Effector CD4-positive, alpha-beta T cell (primary cell): ENCODE results near the gene C3orf80.
"Not testable (repeated sequence)": the region's sequence is repeated elsewhere in the genome, so short reads cannot be mapped to it uniquely, and the experiment has no call there.

Experiments used
- DNase-seq: peaks from one replicate; pipeline ENCODE4 v3.0.0-alpha.2; 2020

Gene C3orf80

DNA sequence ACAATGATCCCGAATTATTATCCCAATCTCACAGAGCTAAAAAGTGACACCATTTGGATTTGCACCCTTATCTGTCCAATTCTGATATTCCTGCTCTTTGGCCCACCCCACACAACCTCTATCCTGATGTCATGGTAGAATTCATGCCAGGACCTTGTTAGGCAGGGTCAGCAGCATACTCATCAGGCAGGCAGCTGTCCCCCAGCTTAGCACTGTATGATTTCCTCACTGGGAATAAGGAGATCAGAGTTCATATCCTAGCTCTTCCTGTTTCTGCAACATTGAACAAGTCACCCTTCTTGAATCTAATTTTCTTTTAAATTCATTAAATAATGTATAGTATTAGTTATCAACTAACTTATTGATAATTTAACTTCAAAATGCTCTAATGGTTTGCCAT lies 12.0 kb upstream of the C3orf80 start:
- DNase-seq, result no peak

DNA sequence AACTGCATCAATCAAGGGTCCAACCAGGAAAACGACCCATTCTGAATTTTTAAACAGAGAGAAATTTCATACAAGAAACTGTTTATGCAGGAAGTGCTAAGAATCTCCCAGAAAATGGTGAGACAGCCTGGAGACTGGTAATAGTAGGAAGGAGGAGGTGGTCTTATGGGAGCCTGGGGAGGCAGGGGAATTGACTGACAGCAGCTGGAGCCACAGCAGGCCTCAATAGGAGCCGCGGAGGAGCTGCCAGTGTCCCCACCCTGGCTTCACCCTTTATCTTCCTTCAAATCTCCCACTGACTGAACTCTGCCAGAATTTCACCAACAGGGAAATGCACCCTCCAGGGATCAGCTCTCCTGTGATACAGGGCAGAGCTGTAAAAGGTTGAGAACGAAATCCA lies 7.5 kb upstream of the C3orf80 start:
- no peak for DNase-seq

GRCh38 chr3:160218136-160218535 lies 7.1 kb upstream of the C3orf80 start:
- no peak for DNase-seq

GRCh38 chr3:160220038-160220437 lies 5.2 kb upstream of the C3orf80 start:
- no peak for DNase-seq

GRCh38 chr3:160221019-160221418 lies 4.2 kb upstream of the C3orf80 start:
- DNase-seq, result no peak

GRCh38 chr3:160224256-160224655 lies 966 bp upstream of the C3orf80 start:
- DNase-seq, result no peak

DNA sequence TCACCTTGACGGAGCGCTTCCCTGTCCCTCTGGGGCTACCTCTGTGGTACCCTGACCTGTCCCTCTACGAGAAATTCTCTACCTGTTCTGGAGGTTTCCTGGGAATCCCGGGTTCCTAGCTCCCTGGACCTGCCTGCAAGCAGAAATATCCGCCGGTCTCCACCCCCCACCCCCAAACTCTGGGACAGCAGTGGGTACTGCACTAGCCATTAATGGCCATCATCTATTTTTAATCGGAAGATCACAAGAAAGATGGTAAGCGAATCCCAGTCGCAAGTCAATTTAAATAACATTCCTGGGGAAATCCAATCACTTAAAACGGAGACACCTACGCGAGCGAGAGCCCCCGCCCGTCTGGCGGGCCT lies 429 bp upstream of the C3orf80 start:
- no peak for DNase-seq

DNA sequence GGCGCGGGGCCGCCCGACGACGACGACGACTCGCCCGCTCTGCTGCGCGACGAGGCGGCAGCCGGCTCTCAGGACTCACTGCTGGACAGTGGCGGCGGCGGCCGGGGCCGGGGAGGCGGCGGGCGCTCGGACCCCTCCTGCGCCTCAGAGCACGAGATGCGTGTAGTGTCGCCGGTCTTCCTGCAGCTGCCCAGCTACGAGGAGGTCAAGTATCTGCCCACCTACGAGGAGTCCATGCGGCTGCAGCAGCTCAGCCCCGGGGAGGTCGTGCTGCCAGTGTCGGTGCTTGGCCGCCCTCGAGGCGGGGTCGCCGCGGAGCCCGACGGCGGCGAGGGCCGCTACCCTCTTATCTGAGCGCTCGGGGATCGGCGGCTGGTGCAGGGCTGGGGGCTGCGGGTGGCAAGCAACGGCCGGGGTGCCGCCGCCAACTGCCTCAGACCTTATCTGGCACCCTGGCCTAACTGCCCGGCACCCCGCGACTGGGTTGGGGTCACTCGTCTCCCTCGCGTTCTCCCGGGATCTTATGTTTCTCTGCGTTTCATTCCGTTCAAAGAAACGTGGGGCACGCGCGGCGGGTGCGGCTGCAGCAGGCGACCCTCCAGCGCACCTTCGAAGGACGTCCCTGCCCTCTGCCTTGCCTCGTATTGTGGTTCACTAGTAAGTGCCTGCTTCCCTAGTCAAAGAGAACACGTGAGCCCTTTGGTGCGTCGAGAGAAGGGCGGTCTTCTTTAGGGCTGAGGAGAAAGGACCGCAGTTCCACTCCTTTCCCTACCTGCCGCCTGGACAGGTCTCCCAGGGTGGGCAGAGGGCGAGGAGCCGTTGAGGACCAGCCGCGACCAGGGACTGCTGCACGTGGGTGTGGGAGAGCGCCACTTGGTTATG lies 1.0 kb downstream of the C3orf80 start:
- no peak for DNase-seq

DNA sequence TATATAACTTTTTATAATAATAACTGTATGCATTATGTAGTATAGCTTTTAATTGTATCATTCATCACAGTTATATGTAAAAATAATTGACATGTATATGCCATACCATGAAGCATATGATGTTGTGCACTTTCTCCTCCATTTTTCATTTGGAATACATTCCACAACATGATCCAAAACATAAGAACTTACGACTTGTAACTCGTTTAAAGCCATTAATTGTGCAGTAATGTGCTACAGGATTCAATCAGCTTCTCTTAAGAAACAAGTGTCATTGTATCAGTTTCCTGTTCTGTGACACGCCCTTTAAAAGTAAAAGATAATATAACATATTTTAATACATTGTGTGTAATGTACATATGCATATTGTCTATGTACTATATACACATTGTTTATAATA lies 2.2 kb downstream of the C3orf80 start:
- no peak for DNase-seq

- DNase-seq, result no peak
Measured at GRCh38 chr3:160232014-160232413, 6.8 kb downstream of the C3orf80 start.

GRCh38 chr3:160240719-160241118 lies 15.5 kb downstream of the C3orf80 start:
- not testable (repeated sequence) for DNase-seq

DNA sequence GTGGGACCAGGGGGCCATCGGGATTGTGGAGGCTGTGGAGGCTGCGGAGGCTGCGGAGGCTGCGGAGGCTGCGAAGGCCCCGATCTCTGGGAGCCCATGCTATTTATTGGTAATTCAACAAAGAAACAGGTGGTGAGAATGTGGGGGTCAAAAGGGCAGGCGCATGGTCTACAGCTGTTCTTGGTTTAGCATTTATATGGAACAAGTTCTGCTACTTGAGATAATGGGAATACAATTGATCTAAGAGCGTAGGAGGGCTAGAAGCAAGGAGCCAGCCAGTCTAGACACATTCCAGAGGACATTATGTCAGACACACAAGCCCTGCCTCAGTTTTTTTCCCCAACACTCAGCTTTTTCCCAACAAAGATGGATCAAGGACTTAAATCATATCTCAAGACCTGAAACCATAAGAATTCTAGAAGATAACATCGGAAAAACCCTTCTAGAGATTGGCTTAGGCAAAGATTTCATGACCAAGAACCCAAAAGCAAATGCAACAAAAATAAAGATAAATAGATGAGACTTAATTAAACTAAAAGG lies 20.1 kb downstream of the C3orf80 start:
- no peak for DNase-seq

DNA sequence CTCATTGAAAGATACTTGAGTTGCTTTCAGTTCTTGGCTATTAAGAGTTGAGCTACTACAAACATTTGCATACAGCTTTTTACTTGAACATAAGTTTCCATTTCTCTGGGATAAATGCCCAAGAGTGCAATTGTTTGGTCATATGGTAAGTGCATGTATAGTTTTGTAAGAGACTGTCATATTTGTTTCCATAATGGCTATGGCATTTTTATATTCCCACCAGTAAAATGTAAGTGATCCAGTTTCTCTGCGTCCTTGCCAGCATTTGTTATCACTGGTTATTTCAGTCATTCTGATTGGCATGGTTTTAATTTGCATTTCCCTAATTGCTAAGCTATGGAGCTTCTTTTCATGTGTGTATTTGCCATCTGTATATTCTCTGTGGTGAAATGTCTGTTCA lies 22.5 kb downstream of the C3orf80 start:
- DNase-seq, result no peak

DNA sequence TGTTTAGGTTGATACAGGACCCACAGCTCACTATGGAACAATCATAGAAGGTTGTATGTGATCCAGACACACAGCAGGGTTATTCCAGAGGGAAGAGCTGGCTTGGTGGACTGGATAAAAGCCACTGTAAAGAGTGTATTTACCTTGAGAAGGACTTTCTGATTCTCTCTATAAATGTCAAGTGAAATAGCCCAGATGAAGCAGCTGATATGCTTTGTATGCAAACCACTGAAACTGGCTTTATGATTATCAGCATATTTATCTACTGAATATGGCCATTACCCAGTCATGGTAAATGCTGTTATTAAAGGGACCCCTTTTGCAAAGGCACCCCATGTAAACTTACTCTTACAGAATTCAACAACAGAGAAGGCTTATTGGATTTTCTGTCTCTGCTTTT lies 28.1 kb downstream of the C3orf80 start:
- no peak for DNase-seq

GRCh38 chr3:160257606-160258005 lies 32.4 kb downstream of the C3orf80 start:
- DNase-seq, result no peak

DNA sequence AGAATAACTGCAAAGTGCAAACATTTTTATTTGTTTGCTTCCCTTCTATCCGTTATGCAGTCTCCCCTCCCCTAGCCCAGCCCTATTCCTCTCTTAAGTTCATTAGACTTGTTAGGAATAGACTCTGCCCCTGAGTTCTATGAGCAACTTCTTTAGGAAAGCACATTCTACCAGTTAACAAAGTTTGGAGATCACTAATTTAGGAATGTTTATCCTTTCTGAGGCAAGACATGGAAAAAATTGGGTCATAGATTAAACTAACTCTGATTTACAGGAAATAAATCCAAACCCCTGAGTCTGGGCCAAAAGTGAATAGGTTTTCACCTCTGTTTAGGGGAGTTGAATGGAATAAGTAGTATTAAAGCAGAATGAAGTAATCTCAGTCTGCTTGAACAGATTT lies 34.4 kb downstream of the C3orf80 start:
- no peak for DNase-seq

- DNase-seq, result no peak
Measured at GRCh38 chr3:160260587-160261270, 35.5 kb downstream of the C3orf80 start.

GRCh38 chr3:160265088-160265487 lies 39.9 kb downstream of the C3orf80 start:
- DNase-seq, result no peak
